H1 (cell line): ENCODE measurements around the gene SOX6. TPM values are rescaled to one million over a fixed set of nuclear protein-coding genes. Genes with fewer than 3 reads are reported as not detected.

Experiments
- BACH1 ChIP-seq: IDR thresholded peaks from 2 replicates; pipeline ENCODE4 v1.6.1; 2012; ENCODE audit warnings: low read length, improper control_type of control experiment
- KDM5A ChIP-seq: fragments of 200-600 bp; IDR thresholded peaks from 2 replicates; pipeline ENCODE4 v1.7.1; 2012; ENCODE audit warnings: mild to moderate bottlenecking, low read length, inconsistent platforms, mixed read lengths
- polyA plus RNA-seq, 7 experiments: library from polyadenylated mRNA; depleted of rRNA in 3 of 7; stranded (reverse) in 5 of 7; unstranded in 2 of 7; fragments of >200 nt in 5 of 7; fragments of 200-250 nt in 2 of 7; gene quantifications; 1 replicate in 5 of 7; 2 replicates in 1 of 7; 4 replicates in 1 of 7; pipeline versions ENCODE4 v1.2.1 to v1.2.3, GENCODE V29; 2011 to 2013; ENCODE audit warnings: missing spikeins in 2 of 7, mixed read lengths in 2 of 7
- total RNA-seq: library from RNA; stranded (reverse); fragmentation: NEBNext Ultra II Directional; extraction: Animal tissue kit (Norgen Biotek cat#: 25700); gene quantifications from 2 replicates; pipeline ENCODE4 v1.2.1, GENCODE V29; 2021
- TF ChIP-seq, protein P1 (sequence below): IDR thresholded peaks from 2 replicates; pipeline ENCODE4 v1.6.1; 2012; ENCODE audit warnings: low read length, inconsistent platforms

The SOX6 gene
- total and polyA plus RNA-seq, 2 of the 8 experiments (the other 6 are each of a cell fraction or from before 2014, with no cell fraction given), result 0.09 TPM; not detected in 1

GRCh38 chr11:16015741-16016467, 340.4 kb downstream of the SOX6 start (continued):
- TF ChIP-seq, protein P1, sequence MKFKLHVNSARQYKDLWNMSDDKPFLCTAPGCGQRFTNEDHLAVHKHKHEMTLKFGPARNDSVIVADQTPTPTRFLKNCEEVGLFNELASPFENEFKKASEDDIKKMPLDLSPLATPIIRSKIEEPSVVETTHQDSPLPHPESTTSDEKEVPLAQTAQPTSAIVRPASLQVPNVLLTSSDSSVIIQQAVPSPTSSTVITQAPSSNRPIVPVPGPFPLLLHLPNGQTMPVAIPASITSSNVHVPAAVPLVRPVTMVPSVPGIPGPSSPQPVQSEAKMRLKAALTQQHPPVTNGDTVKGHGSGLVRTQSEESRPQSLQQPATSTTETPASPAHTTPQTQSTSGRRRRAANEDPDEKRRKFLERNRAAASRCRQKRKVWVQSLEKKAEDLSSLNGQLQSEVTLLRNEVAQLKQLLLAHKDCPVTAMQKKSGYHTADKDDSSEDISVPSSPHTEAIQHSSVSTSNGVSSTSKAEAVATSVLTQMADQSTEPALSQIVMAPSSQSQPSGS, result no peak
- TF ChIP-seq BACH1 (no peak), KDM5A (no peak)
